Smooth muscle cell (in vitro differentiated cells): Measurements from ENCODE around the gene GPHN. TPM values are rescaled to one million over a fixed set of nuclear protein-coding genes. Genes with fewer than 3 reads are reported as not detected.
"Not testable (repeated sequence)": the region's sequence is repeated elsewhere in the genome, so short reads cannot be mapped to it uniquely, and the experiment has no call there.

ENCODE experiments used
- DNase-seq: peaks from one replicate; lab custom pipeline; 2025; ENCODE audit not compliant: unreplicated experiment; lab: John Stamatoyannopoulos, UW
- H2AFZ ChIP-seq: fragments of 200-600 bp; sonication (generic); 2 replicates; pipeline ENCODE4 v1.6.0; 2016; ENCODE audit warnings: antibody characterized with exemption, low read depth, mild to moderate bottlenecking
- H3F3A ChIP-seq: fragments of 200-600 bp; sonication (generic); 2 replicates; pipeline ENCODE4 v1.6.0; 2017; ENCODE audit warnings: antibody characterized with exemption, low read depth
- H3K27ac ChIP-seq: fragments of 200-600 bp; sonication (generic); 2 replicates; pipeline ENCODE4 v1.5.1; 2016; ENCODE audit warnings: low read depth, mild to moderate bottlenecking
- H3K27me3 ChIP-seq: fragments of 200-600 bp; sonication (generic); 2 replicates; pipeline ENCODE4 v1.6.1; 2016; ENCODE audit warnings: low read depth, mild to moderate bottlenecking
- H3K36me3 ChIP-seq: fragments of 200-600 bp; sonication (generic); 2 replicates; pipeline ENCODE4 v1.5.1; 2016; ENCODE audit warnings: low read depth
- H3K4me1 ChIP-seq: fragments of 200-600 bp; sonication (generic); 2 replicates; pipeline ENCODE4 v1.5.1; 2016; ENCODE audit warnings: low read depth
- H3K4me2 ChIP-seq: fragments of 200-600 bp; sonication (generic); 2 replicates; pipeline ENCODE4 v1.6.0; 2016; ENCODE audit warnings: mild to moderate bottlenecking
- H3K4me3 ChIP-seq: fragments of 200-600 bp; sonication (generic); 2 replicates; pipeline ENCODE4 v1.5.1; 2016; ENCODE audit warnings: mild to moderate bottlenecking
- H3K79me2 ChIP-seq: fragments of 200-600 bp; sonication (generic); 2 replicates; pipeline ENCODE4 v1.6.0; 2016; ENCODE audit warnings: low read depth, mild to moderate bottlenecking
- H3K9ac ChIP-seq: fragments of 200-600 bp; sonication (generic); 2 replicates; pipeline ENCODE4 v1.6.0; 2016; ENCODE audit warnings: low read depth
- H3K9me3 ChIP-seq: fragments of 200-600 bp; sonication (generic); replicated peaks from 2 replicates; pipeline ENCODE4 v1.5.1; 2016; ENCODE audit warnings: low read depth
- H4K20me1 ChIP-seq: fragments of 200-600 bp; sonication (generic); 2 replicates; pipeline ENCODE4 v1.6.0; 2016; ENCODE audit warnings: low read depth
- CTCF ChIP-seq: fragments of 200-600 bp; sonication (generic); IDR thresholded peaks from 2 replicates; pipeline ENCODE4 v1.5.1; 2017; ENCODE audit warnings: borderline replicate concordance, mild to moderate bottlenecking, antibody characterized with exemption; ENCODE audit not compliant: insufficient read depth, poor library complexity, severe bottlenecking
- WGBS: methylation state at CpG from one replicate; pipeline ENCODE4 v1.1.7; 2016; ENCODE audit warnings: low lambda C conversion rate; 5-methylcytosine and 5-hydroxymethylcytosine counted together
- polyA plus RNA-seq: library from polyadenylated mRNA; unstranded; fragments of >200 nt; fragmentation: Nextera tagmentation; extraction: Ambion mirVana; gene quantifications from 2 replicates; pipeline ENCODE4 v1.2.1, GENCODE V29; 2016
- total RNA-seq: library from RNA; depleted of rRNA; stranded (reverse); fragments of >200 nt; gene quantifications from 2 replicates; pipeline ENCODE4 v1.2.3, GENCODE V29; 2014

GPHN gene
- total and polyA plus RNA-seq, 2 experiments from 2014 or later: 8.6 to 18.9 TPM

DNA sequence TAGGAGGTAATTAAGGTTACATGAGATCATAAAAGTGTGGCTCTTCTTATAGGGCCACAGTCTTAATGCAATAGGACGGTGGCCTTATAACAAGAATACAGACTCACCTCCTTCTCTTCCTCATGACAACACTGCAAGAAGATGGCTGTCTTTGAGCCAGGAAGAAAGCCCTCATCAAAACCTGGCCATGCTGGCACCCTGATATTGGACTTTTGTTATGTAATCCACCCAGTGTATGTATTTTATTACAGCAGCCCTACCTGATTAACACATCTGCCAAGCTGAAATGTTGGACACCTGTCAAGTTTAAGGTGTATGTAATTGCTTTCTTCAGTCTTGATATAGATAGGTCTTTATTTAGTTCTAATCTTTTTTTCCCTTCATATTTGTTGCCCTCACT lies 217.0 kb downstream of the GPHN start:
- H3K27me3 ChIP-seq: no peaks in the 10 kb centered on the region
- H3K27ac ChIP-seq: no peak overlapping the region
- no peak overlapping the region for H3K9ac ChIP-seq
- no peaks in the 10 kb centered on the region for H4K20me1 ChIP-seq
- no peak for TF ChIP-seq CTCF
- no peaks in the 10 kb centered on the region for H3K4me1 ChIP-seq
- no peaks in the 10 kb centered on the region for H3F3A ChIP-seq
- no peaks in the 10 kb centered on the region for H3K9me3 ChIP-seq
- H3K79me2 ChIP-seq: no peaks in the 10 kb centered on the region
- H3K4me3 ChIP-seq: no peak overlapping the region
- no peaks in the 10 kb centered on the region for H3K36me3 ChIP-seq
- WGBS: 97% methylated on average over 1 of the region's 1 CpG
- no peak overlapping the region for H2AFZ ChIP-seq
- no peak overlapping the region for H3K4me2 ChIP-seq
- DNase-seq: no peak

DNA sequence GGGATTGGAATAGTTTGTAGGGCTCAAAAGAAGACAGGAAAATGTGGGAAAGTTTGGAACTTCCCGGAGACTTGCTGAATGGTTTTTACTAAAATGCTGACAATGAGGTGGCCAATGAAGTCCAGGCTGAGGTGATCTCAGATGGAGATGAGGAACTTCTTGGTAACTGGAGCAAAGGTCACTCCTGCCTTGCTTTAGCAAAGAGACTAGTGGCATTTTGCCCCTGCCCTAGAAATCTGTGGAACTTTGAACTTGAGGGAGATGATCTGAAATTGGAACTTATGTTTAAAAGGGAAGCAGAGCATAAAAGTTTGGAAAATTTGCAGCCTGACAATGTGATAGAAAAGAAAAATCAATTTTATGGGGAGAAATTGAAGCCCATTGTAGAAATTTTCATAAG lies 223.4 kb downstream of the GPHN start:
- not testable (repeated sequence) for H3K36me3 ChIP-seq, H4K20me1 ChIP-seq, H3K9me3 ChIP-seq

DNA sequence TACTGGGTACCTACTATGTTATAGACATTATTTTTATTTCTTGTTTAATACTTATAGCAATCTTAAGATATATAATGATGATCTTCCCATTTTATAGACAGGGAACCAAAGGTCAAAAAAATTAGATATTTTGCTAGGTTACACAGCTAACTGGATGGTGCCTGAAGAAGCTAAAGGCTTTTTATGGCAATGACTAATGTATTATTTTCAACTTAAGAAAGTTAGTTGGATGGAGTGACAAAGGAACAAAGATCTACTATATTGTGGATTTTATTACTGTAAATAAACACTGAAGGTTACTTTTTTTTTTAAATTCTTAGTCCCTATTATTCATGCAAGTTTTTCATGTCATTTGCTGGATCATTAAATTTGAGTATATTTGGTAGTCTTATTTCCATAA lies 227.9 kb downstream of the GPHN start:
- Histone ChIP-seq H3K4me3 (no peak overlapping the region), H3K4me2 (no peak overlapping the region), H3K4me1 (no peaks in the 10 kb centered on the region), H3K79me2 (no peaks in the 10 kb centered on the region), H3K27ac (no peak overlapping the region), H4K20me1 (no peaks in the 10 kb centered on the region), H3F3A (no peaks in the 10 kb centered on the region), H3K9me3 (peaks cover 5% of the 10 kb centered on the region), H3K9ac (no peak overlapping the region), H3K36me3 (no peaks in the 10 kb centered on the region), H3K27me3 (no peaks in the 10 kb centered on the region), H2AFZ (no peak overlapping the region)
- no peak for DNase-seq
- TF ChIP-seq CTCF: no peak

More for the DNA sequence above, 223.4 kb downstream of the GPHN start:
- H3K79me2 ChIP-seq, H3K27ac ChIP-seq, H3K9ac ChIP-seq, H2AFZ ChIP-seq, H3K4me2 ChIP-seq, H3K27me3 ChIP-seq, DNase-seq, H3F3A ChIP-seq, H3K4me3 ChIP-seq, H3K4me1 ChIP-seq: not testable (repeated sequence)
- 100% methylated on average over 1 of the region's 1 CpG for WGBS

- Histone ChIP-seq H3K79me2 (no peaks in the 10 kb centered on the region), H3K4me1 (no peaks in the 10 kb centered on the region), H3K9ac (no peak overlapping the region), H3K4me3 (no peak overlapping the region), H4K20me1 (no peaks in the 10 kb centered on the region), H3F3A (no peaks in the 10 kb centered on the region), H3K27me3 (no peaks in the 10 kb centered on the region), H3K9me3 (peaks cover 5% of the 10 kb centered on the region), H3K27ac (no peak overlapping the region), H2AFZ (no peak overlapping the region), H3K4me2 (no peak overlapping the region), H3K36me3 (no peaks in the 10 kb centered on the region)
- TF ChIP-seq CTCF: no peak
- DNase-seq: no peak
Measured at GRCh38 chr14:66739826-66740225, 231.9 kb downstream of the GPHN start.
